ENCODE results near the gene ATG101.

DNA sequence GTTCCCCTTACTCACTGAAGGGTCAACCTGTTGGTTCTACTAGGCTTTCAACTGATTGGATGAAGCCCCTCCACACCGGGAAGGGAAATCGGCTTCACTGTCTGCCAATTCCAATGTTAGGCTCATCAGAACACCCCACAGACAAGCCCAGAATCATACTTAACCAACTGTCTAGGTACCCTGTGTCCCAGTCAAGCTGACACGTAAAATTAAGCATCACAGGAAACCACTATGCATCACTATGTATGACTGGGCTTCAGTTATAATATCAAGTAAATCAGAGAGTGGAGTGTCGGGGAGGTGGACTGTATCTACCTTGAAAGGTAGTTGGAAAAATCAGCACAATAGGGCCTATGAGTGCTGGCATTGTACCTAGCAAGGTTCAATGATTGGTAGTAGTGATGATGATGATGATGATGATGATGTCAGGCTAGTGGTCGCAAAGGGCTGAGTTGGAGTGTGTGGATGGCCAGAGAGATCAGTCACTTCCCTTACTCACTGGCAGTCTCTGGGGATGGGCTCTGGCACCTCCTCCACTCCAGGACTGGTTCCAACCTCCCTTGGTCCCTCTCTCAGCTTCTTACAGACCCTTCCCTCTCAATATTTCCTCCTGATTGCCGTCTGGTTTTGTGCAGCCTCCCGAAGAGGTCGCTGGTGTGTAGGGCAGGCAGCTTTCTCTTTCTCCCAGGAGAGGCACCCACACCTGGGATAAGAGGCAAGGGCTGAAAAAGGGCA lies 3.3 kb upstream of the ATG101 start:
- TF ChIP-seq, protein P1, sequence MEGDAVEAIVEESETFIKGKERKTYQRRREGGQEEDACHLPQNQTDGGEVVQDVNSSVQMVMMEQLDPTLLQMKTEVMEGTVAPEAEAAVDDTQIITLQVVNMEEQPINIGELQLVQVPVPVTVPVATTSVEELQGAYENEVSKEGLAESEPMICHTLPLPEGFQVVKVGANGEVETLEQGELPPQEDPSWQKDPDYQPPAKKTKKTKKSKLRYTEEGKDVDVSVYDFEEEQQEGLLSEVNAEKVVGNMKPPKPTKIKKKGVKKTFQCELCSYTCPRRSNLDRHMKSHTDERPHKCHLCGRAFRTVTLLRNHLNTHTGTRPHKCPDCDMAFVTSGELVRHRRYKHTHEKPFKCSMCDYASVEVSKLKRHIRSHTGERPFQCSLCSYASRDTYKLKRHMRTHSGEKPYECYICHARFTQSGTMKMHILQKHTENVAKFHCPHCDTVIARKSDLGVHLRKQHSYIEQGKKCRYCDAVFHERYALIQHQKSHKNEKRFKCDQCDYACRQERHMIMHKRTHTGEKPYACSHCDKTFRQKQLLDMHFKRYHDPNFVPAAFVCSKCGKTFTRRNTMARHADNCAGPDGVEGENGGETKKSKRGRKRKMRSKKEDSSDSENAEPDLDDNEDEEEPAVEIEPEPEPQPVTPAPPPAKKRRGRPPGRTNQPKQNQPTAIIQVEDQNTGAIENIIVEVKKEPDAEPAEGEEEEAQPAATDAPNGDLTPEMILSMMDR (conservative IDR thresholded peaks at IDR 0.05), result no peak
- TF ChIP-seq EZH2 (IDR thresholded peaks at IDR 0.05; ENCODE audit: low read depth), result no peak

Data from PC-9 (cell line).